Ectodermal cell (in vitro differentiated cells): Measurements from ENCODE around the gene THBS1.

ENCODE experiments used
- H3K27ac ChIP-seq: 2 replicates; pipeline ENCODE4 v1.7.0; 2013; ENCODE audit warnings: mild to moderate bottlenecking, low read depth, low read length; ENCODE audit not compliant: insufficient read depth, poor library complexity, severe bottlenecking
- H3K27me3 ChIP-seq: 2 replicates; pipeline ENCODE4 v1.7.0; 2013; ENCODE audit warnings: mild to moderate bottlenecking, low read length; ENCODE audit not compliant: insufficient read depth, control insufficient read depth, poor library complexity, severe bottlenecking
- H3K36me3 ChIP-seq: one replicate; pipeline ENCODE4 v1.7.0; 2013; ENCODE audit warnings: low read length; ENCODE audit not compliant: control insufficient read depth, insufficient read depth
- H3K4me1 ChIP-seq: one replicate; pipeline ENCODE4 v1.7.0; 2013; ENCODE audit warnings: low read length; ENCODE audit not compliant: control insufficient read depth, insufficient read depth
- H3K4me3 ChIP-seq: 2 replicates; pipeline ENCODE4 v1.7.0; 2013; ENCODE audit warnings: low read depth, low read length, control low read depth; ENCODE audit not compliant: insufficient read depth
- H3K9me3 ChIP-seq: 2 replicates; pipeline ENCODE4 v1.7.0; 2013; ENCODE audit warnings: mild to moderate bottlenecking, low read length, moderate library complexity; ENCODE audit not compliant: control insufficient read depth
- WGBS, 2 experiments: methylation state at CpG; one replicate each; pipeline ENCODE4 v1.1.7; 2013; ENCODE audit warnings: missing lambda C conversion rate in 2 of 2; 5-methylcytosine and 5-hydroxymethylcytosine counted together

The THBS1 gene

GRCh38 chr15:39594446-39595337 is 13.8 kb downstream of the THBS1 start:
- Histone ChIP-seq H3K27ac (no peak overlapping the region), H3K4me3 (no peak overlapping the region), H3K27me3 (no peaks in the 10 kb centered on the region), H3K4me1 (no peaks in the 10 kb centered on the region), H3K36me3 (peaks cover 39% of the 10 kb centered on the region), H3K9me3 (no peaks in the 10 kb centered on the region)
- WGBS, 2 experiments = 95 to 100% methylated on average over 2 to 4 of the region's 5 CpGs

GRCh38 chr15:39595338-39596221 is 14.7 kb downstream of the THBS1 start:
- H3K36me3 ChIP-seq = peaks cover 31% of the 10 kb centered on the region
- no peaks in the 10 kb centered on the region for H3K9me3 ChIP-seq
- no peak overlapping the region for H3K4me3 ChIP-seq
- no peaks in the 10 kb centered on the region for H3K4me1 ChIP-seq
- H3K27me3 ChIP-seq = no peaks in the 10 kb centered on the region
- no peak overlapping the region for H3K27ac ChIP-seq
- 93 to 94% methylated on average over 8 of the region's 8 CpGs for WGBS, 2 experiments

- H3K27ac ChIP-seq = no peak overlapping the region
- H3K36me3 ChIP-seq = peaks cover 22% of the 10 kb centered on the region
- H3K4me1 ChIP-seq = no peaks in the 10 kb centered on the region
- no peaks in the 10 kb centered on the region for H3K27me3 ChIP-seq
- no peak overlapping the region for H3K4me3 ChIP-seq
- H3K9me3 ChIP-seq = no peaks in the 10 kb centered on the region
- 100% methylated on average over 5 of the region's 5 CpGs for WGBS, 2 experiments
Measured at GRCh38 chr15:39596358-39597051, 15.6 kb downstream of the THBS1 start.

- peaks cover 14% of the 10 kb centered on the region for H3K36me3 ChIP-seq
- H3K4me1 ChIP-seq = no peaks in the 10 kb centered on the region
- H3K9me3 ChIP-seq = no peaks in the 10 kb centered on the region
- H3K4me3 ChIP-seq = no peak overlapping the region
- no peaks in the 10 kb centered on the region for H3K27me3 ChIP-seq
- H3K27ac ChIP-seq = no peak overlapping the region
- 100% methylated on average over 1 of the region's 2 CpGs; no CpG with 5 or more reads in 1 of the 2 experiments for WGBS, 2 experiments
Measured at GRCh38 chr15:39597336-39597735, 16.5 kb downstream of the THBS1 start.

- H3K27me3 ChIP-seq = no peaks in the 10 kb centered on the region
- 94 to 98% methylated on average over 6 of the region's 6 CpGs for WGBS, 2 experiments
- peaks cover 9% of the 10 kb centered on the region for H3K36me3 ChIP-seq
- no peak overlapping the region for H3K27ac ChIP-seq
- no peak overlapping the region for H3K4me3 ChIP-seq
- no peaks in the 10 kb centered on the region for H3K9me3 ChIP-seq
- H3K4me1 ChIP-seq = no peaks in the 10 kb centered on the region
Measured at GRCh38 chr15:39597751-39598185, 16.9 kb downstream of the THBS1 start.

- Histone ChIP-seq H3K36me3 (peaks cover 4% of the 10 kb centered on the region), H3K9me3 (no peaks in the 10 kb centered on the region), H3K27ac (no peak overlapping the region), H3K27me3 (no peaks in the 10 kb centered on the region), H3K4me3 (no peak overlapping the region), H3K4me1 (no peaks in the 10 kb centered on the region)
- 94 to 95% methylated on average over 2 to 3 of the region's 3 CpGs for WGBS, 2 experiments
Measured at GRCh38 chr15:39598186-39598850, 17.4 kb downstream of the THBS1 start.

GRCh38 chr15:39598958-39599845 is 18.3 kb downstream of the THBS1 start:
- Histone ChIP-seq H3K27me3 (no peaks in the 10 kb centered on the region), H3K4me1 (no peaks in the 10 kb centered on the region), H3K36me3 (no peaks in the 10 kb centered on the region), H3K4me3 (no peak overlapping the region), H3K9me3 (no peaks in the 10 kb centered on the region), H3K27ac (no peak overlapping the region)
- WGBS, 2 experiments = 89 to 90% methylated on average over 11 of the region's 12 CpGs

GRCh38 chr15:39599871-39600270 is 19.0 kb downstream of the THBS1 start:
- WGBS, 2 experiments = 93 to 98% methylated on average over 2 of the region's 2 CpGs
- H3K27me3 ChIP-seq = no peaks in the 10 kb centered on the region
- H3K4me3 ChIP-seq = no peak overlapping the region
- H3K9me3 ChIP-seq = no peaks in the 10 kb centered on the region
- no peaks in the 10 kb centered on the region for H3K36me3 ChIP-seq
- H3K4me1 ChIP-seq = no peaks in the 10 kb centered on the region
- H3K27ac ChIP-seq = no peak overlapping the region

- H3K27me3 ChIP-seq = no peaks in the 10 kb centered on the region
- no peak overlapping the region for H3K27ac ChIP-seq
- no peaks in the 10 kb centered on the region for H3K9me3 ChIP-seq
- 61 to 65% methylated on average over 5 of the region's 5 CpGs for WGBS, 2 experiments
- no peak overlapping the region for H3K4me3 ChIP-seq
- H3K36me3 ChIP-seq = no peaks in the 10 kb centered on the region
- H3K4me1 ChIP-seq = no peaks in the 10 kb centered on the region
Measured at GRCh38 chr15:39602143-39602542, 21.3 kb downstream of the THBS1 start.
